GM20431 (cell line): ENCODE measurements around the gene LIN37.

ENCODE experiments used
- in situ Hi-C: fragments of 300-500 bp; cut with MseI, MboI; formaldehyde crosslinking; loops from one replicate; pipeline ENCODE4 v1.15.0; 2020; ENCODE audit warnings: low sequenced_read_pairs; ENCODE audit not compliant: unreplicated experiment

The LIN37 gene, protein sequence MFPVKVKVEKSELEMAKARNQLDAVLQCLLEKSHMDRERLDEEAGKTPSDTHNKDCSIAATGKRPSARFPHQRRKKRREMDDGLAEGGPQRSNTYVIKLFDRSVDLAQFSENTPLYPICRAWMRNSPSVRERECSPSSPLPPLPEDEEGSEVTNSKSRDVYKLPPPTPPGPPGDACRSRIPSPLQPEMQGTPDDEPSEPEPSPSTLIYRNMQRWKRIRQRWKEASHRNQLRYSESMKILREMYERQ

DNA sequence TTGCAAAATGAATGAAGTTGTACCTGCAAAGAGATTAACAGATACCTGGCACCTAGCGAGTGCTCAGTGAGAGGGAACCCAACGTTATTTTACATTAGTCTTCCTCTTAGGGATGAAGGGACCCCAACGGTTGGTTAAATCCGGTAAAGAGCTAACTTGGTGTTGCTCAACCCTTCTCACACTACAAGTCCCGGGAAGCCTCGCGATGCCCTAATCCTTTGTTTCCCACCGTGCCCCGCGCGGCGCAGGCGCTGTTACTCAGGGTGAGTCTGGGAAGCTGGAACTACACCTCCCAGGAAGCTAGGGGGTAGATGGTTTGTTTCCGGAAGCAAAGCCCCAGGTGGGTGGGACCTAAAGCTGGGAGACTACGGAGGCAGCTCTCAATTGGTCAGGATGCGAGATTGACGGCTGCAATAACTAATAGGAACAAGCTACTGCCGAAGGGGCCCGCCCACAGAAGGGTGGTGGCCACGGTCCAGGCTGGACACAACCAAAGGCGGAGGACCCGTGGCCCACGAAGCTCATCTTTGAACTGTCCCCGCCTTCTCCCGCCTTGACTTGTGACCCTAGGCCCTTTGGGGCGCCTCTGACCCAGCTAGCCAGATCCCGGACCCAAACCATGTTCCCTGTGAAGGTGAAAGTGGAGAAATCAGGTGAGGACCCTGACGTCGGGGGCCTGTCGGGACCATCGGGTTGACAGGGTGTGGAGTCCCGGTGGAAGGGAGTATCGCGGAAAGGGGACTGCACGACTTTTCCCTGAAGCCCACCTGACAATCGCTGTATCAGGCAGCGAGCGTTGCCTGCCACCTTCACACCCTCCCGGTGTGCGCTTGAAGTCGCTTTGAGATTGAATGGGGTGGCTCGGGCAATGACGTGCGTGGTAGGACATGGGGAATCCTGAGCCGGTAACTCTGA lies at the start of gene LIN37:
Gene LIN37 (plus strand): TSS at position 471 of the 915 bp plus-strand sequence. CDS start 149 bp downstream, at position 620.
- in situ Hi-C loops, result no loop called here

DNA sequence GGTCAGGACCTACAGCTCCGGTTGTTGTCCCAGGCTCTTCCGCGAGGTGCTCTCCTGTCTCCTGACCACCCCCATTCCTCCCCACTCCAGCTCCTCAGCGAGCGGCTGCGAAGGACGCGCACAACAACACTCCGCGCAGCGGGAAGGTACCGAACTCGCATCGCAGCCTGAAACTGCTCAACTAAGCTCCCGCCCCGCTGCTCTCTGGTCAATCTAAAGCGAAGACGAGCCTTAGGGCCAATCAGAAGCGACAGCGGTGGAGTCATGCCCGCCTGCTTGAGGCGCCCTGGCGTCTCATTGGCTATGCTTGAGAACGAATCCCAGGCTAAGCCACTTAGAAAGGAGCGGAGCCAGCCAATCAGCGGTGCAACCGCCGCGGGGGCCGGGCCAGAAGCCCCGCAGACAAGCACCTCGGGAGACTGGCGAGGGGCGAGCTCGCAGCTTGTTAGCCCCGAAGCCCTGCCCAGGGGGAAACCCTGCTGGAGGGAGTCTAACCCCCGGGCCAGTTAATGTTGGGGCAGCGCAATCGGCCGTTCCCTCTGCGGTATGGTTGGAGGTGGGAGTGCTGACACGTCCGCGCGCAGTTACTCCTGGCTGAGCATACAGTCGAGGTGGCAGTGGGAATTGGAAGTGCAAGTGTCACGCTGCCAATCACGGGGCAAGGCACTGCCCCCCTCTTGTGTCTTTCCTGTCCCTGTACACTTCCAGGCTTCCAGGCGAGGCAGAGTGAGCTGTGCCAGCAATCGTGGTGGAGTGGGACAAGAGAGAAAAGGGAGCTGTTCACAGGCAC lies 46.0 kb upstream of the LIN37 start:
- in situ Hi-C loops, result no loop called here

DNA sequence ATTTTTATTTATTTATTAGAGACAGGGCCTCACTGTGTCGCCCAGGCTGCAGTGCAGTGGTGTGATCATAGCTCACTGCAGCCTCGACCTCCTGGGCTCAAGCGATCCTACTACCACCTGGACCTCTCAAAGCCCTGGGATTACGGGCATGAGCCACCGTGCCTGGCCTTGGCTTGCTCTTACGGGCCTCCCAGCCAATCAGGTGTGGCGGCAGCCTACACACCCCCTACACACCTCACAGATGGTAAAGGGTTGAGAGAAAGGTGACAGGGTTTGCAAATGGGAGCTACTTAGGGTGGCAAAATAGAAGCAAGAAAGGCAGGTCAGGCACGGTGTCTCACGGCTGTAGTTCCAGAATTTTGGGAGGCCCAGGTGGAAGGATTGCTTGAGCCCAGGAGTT lies 45.0 kb upstream of the LIN37 start:
- in situ Hi-C loops, result no loop called here

DNA sequence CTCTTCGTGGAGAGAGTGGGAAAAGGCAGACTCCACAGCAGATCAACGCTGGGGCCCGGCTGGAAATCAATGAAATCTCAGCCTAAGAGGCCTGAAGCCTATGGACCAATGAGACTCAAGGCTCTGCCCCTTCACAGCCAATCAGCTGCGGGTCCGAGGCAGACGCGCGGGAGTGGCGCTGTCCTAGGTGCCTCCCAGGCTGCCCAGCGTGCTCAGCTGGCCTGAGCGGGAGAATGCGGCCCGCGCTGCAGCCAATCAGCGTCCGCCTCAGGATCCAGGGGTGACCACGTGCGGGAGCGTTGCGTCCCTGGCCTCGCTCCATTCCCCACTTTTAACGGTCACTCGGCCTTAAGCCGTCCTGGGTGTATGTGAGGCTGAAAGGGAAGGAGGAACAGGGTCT lies 44.2 kb upstream of the LIN37 start, which contains the start of gene ZBTB32:
Gene ZBTB32 (plus strand): TSS at position 341 of the 400 bp plus-strand sequence. CDS start 10,069 bp downstream, outside the sequence.
- in situ Hi-C loops, result no loop called here

DNA sequence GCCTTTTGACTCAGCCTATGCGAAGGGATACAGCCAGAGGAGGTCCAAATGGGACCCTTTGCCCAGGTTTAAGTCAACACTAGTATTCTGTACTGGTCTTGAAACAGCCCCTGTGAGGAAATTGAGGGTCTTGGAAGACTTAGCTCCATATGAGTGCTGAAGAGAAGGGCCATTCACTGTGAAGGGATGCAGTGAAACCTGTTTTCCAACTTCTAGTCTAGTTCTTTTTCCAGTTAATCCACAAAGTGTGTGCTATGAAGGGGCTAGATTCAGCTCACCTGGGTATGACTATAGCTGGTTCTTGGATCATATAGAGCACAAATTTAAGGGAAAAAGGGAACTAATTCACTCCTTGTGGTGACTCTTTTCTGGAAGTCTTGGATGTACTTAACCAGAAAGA lies 40.0 kb upstream of the LIN37 start:
- in situ Hi-C loops, result no loop called here

DNA sequence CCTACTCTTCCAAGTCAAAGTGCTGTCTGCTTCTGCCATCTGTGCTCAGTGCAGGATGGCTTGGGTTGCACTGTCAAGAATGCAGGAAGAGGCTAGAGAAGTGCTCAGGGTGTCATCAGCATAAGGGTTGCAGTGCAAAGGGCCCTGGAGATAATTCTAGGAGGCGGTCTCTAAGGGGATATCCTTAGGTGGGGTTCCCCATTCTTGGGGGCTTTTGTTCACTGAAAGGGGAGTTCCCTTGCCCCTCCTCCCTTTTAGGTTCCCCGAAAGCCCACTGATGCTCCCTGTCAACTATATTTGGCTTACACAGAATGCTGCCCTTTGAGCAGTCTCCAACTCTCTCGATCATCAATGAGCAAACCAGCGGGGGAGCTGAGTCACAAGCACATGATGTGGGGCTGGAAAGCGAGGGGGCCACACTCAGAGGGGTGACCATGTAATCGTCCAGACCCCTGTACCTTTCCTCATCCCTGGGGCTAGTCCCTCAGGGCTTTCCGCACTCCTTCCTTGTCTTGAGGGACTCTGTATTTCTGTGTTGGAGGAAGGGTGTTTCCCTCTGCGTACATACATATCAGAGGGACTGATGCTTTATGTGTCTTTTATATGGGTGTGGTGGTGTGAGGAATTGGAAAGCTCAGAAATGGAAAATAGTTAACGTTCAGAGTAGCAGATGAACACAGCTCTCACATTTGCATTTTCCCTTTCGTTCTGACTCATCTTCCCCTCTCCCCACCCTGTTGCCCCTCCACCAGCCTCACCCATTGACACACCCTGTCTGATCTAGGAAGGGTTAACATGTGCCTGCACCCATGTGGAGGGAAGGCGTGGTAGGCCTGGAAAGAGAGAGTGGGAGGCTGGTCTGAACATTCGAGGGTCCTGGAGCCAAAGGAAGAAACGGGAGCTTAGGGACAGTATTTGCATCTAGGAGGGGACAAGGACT lies 37.3 kb upstream of the LIN37 start:
- in situ Hi-C loops, result no loop called here

DNA sequence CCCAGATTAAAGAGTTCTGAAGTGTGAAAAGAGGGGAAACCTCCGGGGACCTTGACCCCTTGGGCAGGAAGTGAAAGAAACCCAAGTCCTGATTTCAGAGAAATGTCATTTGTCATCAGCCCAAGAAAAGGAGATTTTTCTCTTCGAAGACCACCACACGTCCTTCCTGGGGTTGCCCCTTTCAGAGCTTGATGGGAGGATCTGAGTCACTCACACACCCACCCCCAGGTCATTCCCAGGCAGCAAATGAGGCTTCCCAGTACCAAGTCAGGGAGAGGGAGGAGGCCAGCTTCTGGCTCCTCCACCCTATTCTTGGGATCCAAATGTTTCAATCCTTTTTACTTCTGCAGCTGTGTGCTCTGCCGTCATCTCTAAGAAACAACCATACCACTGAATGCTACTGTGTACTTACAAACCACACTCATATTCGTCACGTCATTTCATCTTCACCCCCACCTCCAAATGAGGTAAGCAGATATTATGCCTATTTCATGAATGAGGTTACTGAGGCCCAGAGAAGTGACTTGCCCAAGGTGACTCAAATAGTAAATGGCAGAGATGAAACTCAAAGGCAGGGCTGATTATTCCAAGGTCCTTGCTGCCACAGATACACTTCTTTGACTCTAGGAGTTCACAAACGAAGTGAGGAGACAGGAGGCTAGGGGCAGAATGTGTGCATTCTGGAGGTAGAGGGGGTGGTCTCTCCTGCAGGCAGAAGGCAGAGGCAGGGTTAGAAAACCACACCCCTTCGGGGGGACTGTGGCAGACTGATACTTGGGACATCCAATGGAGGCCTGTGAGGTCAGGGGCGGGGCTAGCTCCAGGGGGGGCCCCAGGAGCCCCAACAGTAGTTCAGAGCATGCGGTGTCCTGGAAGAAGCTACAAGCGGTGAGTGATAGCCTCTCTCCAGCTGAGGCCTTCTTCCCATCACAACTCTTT lies 35.5 kb upstream of the LIN37 start:
- in situ Hi-C loops, result no loop called here

DNA sequence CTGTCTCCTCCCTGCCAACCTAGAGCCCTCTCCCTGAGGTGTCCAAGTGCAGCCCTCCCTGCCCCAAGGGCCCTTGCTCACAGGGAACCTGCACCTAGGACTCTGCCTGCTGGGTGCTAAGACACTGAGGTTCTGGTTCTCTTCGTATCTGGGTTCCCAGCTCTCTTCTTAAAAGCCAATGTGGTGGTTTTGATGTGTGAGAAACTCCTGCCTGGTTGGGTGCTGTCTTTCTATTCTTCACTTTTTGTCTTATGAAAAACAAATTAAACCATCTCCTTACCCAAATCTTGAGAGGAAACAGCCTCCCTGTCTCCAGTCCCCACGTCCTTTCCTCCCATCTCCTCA lies 34.9 kb upstream of the LIN37 start:
- in situ Hi-C loops, result no loop called here

DNA sequence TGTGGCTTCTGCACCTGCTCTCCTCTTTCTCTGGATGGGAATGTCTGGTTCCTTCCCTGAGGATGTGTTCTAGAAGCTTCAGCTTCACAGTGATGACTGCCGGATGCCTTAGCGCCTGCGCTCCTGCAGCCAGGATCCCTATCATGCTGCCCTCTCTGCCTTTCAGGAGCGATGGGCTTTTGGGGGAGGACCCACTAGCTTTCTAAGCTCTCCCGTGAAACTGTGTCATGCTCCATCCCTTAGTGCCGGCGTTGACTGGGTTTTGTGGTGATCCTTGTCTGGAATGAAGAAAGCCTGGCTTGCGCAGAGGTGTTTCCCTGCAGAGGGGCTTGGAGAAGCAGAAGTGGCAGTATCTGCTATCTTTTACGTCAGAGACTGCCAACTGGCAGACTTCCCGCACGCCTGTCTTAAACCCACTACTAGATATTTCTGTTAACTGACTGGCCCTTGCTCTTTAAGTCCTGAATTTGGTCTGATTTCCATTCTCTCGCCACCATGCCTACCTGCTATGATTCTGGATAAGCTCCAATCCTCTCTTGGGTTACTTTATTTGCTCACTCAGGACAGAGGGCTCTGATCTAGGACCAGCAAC lies 34.4 kb upstream of the LIN37 start:
- in situ Hi-C loops, result no loop called here

DNA sequence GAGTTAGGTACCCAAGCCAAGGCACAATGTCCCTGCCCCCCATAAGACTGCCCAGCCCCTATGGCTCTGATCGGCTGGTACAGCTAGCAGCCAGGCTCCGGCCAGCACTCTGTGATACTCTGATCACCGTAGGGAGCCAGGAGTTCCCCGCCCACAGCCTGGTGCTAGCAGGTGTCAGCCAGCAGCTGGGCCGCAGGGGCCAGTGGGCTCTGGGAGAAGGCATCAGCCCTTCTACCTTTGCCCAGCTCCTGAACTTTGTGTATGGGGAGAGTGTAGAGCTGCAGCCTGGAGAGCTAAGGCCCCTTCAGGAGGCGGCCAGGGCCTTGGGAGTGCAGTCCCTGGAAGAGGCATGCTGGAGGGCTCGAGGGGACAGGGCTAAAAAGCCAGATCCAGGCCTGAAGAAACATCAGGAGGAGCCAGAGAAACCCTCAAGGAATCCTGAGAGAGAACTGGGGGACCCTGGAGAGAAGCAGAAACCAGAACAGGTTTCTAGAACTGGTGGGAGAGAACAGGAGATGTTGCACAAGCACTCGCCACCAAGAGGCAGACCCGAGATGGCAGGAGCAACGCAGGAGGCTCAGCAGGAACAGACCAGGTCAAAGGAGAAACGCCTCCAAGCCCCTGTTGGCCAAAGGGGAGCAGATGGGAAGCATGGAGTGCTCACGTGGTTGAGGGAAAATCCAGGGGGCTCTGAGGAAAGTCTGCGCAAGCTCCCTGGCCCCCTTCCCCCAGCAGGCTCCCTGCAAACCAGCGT lies 33.6 kb upstream of the LIN37 start:
- in situ Hi-C loops, result no loop called here

DNA sequence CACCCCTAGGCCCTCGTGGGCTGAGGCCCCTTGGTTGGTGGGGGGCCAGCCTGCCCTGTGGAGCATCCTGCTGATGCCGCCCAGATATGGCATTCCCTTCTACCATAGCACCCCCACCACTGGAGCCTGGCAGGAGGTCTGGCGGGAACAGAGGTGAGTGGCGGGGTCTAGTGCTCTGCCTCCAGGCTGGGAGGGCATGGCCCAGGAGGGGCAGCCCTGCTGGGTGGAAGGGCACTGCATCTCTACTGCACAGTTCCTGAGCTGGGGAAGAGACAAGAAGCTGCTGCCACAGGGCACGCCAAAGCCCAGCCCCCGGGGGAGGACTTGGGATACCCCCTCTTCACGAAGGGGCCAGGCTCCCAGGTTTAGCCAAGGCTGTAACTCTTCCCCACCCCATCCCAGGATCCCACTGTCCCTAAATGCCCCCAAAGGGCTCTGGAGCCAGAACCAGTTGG lies 33.0 kb upstream of the LIN37 start:
- in situ Hi-C loops, result no loop called here

DNA sequence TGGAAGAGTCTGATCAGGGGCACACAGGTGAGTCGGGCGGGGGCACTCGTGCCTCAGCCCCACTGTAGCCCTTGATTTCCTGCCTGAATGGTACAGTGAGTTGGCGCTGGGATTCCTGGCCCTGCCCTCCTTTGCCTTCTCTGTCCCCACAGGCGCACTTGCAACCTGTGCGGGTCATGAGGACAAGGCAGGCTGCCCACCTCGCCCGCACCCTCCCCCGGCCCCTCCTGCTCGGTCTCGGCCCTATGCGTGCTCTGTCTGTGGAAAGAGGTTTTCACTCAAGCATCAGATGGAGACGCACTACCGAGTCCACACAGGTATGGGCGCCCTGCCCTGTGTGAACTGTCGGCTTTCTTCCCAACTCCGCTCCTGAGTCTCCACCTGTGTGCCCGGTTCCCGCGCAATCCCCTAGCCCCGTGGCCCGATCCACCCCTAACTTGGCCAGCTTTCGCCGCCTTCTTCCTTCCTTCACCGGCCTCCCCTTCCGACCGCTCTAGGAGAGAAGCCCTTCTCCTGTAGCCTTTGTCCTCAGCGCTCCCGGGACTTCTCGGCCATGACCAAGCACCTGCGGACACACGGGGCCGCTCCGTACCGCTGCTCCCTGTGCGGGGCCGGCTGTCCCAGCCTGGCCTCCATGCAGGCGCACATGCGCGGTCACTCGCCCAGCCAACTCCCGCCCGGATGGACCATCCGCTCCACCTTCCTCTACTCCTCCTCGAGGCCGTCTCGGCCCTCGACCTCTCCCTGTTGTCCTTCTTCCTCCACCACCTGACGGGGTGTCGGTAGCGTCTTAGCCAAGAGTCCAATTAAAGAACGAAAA lies 32.2 kb upstream of the LIN37 start:
- in situ Hi-C loops, result no loop called here

DNA sequence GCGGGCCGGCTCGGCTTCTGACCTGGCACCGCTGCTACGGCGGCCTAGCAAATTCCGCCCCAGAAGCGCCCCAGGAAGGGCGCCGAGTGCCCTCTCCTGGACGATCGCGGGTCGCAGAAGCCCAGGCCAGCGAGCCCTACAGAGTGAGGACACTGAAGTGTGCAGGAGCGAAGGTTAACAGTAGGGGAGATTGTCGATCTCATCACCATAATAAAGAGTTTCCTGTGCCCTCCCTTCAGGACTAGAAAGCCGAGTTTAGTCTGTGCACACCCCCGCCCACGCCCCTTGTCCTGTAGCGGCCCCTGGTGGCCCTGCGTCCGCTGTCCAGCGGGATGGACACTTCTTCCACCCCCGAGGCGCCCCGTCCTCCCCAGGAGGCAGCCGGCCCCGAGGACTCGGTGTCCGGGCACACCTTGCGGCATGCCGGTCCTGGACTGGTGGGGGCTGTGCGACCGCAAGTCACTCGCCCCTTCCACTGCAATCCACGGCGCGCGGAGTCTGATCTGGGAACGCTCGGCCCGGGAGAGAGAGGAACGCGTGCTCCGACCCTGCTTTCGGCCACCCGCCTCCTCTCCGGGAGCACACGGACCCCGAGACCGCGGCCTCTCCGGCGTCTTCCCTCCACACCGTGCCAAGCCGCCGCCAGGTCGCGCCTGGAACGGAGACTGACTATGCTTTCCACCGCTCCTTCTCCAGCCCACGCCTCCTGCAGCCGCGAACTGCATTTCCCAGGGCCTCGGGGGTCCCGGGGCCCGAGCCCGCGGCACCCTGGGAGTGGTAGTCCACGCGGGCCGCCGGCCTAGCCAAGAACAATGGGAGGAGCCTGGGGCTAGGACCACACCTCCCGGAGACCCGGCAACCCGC lies 31.3 kb upstream of the LIN37 start:
- in situ Hi-C loops, result no loop called here

DNA sequence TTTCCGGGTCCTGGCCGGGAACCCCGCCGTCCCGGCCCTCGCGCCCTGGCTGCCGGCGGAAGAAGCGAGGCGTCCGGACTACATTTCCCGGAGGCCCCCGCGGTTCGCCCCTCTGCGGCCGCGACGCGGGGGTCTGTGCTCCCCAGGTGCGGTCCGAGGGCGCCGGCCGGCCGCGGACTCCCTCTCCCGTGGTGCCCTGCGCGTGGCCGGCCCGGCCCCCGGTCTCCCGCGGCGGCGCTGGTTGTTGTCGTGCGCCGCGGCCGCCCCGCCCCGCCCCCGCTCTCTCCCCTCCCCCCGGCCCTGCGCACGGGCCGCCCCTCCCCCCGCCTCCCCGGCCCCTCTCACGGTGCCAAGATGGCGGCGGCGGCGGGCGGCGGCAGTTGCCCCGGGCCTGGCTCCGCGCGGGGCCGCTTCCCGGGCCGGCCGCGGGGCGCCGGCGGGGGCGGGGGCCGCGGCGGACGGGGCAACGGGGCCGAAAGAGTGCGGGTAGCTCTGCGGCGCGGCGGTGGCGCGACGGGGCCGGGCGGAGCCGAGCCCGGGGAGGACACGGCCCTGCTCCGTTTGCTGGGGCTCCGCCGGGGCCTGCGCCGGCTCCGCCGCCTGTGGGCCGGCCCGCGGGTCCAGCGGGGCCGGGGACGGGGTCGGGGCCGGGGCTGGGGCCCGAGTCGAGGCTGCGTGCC lies 30.6 kb upstream of the LIN37 start, which contains the start of gene KMT2B:
Gene KMT2B (plus strand): TSS at position 339 of the 680 bp plus-strand sequence. CDS start 16 bp downstream, at position 355.
- in situ Hi-C loops, result no loop called here
